ENCODE results near the gene FAM168A.

DNA sequence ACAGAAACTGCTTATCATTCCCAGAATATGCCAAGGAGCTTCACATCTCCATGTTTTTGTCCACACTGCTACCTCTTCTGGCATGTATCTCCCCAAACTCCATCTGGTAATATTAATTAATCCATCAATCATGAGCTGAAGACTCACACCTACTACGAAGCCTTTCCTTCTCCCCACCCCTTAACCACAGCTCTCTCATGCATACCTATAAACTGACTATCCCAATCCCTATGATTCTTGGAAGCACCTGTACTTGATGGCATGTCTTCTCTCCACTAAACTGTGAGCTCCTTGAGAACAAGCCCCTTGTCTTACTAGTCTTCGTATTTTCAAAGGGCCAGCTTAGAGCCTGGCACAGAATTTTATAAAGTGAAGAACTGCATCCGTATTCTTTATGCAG, 174.4 kb downstream of the FAM168A start:
- TF ChIP-seq, protein P1, sequence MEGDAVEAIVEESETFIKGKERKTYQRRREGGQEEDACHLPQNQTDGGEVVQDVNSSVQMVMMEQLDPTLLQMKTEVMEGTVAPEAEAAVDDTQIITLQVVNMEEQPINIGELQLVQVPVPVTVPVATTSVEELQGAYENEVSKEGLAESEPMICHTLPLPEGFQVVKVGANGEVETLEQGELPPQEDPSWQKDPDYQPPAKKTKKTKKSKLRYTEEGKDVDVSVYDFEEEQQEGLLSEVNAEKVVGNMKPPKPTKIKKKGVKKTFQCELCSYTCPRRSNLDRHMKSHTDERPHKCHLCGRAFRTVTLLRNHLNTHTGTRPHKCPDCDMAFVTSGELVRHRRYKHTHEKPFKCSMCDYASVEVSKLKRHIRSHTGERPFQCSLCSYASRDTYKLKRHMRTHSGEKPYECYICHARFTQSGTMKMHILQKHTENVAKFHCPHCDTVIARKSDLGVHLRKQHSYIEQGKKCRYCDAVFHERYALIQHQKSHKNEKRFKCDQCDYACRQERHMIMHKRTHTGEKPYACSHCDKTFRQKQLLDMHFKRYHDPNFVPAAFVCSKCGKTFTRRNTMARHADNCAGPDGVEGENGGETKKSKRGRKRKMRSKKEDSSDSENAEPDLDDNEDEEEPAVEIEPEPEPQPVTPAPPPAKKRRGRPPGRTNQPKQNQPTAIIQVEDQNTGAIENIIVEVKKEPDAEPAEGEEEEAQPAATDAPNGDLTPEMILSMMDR (IDR thresholded peaks at IDR 0.05; ENCODE audit: insufficient read depth, low read length): no peak
- TF ChIP-seq POLR2AphosphoS5 (IDR thresholded peaks at IDR 0.05; ENCODE audit: low read depth) (no peak), GABPA (IDR thresholded peaks at IDR 0.05; ENCODE audit: low read depth) (no peak)

All from HL-60 (cell line).